Stimulated activated CD4-positive, alpha-beta T cell treated with anti-CD3 and anti-CD28 coated beads, Interleukin-2, amount 100 ng/mL, for 48 hours (primary cell): ENCODE measurements around the gene KRT5.
"Not testable (repeated sequence)": the region's sequence is repeated elsewhere in the genome, so short reads cannot be mapped to it uniquely, and the experiment has no call there.

ENCODE experiments used
- DNase-seq, 2 donors: peaks; one replicate each; pipeline ENCODE4 v3.0.0-alpha.2; 2020

The KRT5 gene

DNA sequence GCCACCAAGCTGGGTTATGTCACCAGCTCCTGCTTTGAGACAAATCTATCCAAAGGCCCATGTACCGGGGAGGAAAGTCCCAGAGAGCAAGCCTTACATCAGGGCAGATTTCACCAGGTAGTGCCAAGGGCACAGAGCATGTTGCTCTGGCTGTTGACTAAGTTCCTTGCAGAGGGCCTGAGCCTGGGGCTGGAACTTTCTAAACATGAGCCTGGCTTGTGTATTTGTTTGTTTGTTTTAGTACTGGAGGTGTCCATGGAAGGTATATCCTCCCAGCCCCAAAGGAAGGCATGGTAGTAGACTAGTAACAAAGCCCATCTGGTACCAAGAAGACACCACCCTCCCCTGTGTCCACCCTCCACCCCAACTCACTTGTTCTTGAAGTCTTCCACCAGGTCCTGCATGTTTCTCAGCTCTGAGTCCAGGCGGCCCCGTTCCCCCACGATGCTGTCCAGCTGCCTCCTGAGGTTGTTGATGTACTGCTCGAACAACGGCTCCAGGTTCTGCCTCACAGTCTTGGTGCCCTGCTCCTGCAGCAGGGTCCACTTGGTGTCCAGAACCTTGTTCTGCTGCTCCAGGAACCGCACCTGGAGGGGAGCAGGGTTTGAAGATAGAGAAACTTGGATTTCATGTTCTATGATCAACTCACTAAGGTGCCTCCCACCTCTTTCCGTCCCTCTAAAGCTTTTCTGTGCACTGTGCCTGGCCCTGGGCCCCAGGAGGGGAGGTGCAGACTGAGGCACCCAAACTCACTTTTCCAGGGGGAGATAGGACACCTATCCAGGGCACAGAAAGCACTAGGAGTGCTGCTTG, 1.4 kb downstream of the KRT5 start:
- no peak for DNase-seq

DNA sequence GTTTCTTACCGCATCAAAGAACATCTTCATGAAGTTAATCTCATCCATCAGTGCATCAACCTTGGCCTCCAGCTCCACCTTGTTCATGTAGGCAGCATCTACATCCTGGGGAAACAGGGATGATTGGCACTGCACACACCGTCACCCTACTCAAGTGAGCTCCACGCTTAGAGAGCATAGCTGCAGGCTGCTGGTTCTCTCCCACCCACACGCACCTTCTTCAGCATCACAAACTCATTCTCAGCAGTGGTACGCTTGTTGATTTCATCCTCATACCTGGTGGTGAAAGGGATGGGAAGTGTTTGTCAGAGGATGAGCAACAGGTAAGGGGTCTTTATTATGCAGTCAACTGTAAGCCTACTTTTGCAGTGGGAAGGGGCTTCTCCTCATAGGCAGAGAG, 2.3 kb downstream of the KRT5 start:
- DNase-seq, result no peak

- no peak for DNase-seq
Observed at GRCh38 chr12:52517005-52517835, 3.0 kb downstream of the KRT5 start.

DNA sequence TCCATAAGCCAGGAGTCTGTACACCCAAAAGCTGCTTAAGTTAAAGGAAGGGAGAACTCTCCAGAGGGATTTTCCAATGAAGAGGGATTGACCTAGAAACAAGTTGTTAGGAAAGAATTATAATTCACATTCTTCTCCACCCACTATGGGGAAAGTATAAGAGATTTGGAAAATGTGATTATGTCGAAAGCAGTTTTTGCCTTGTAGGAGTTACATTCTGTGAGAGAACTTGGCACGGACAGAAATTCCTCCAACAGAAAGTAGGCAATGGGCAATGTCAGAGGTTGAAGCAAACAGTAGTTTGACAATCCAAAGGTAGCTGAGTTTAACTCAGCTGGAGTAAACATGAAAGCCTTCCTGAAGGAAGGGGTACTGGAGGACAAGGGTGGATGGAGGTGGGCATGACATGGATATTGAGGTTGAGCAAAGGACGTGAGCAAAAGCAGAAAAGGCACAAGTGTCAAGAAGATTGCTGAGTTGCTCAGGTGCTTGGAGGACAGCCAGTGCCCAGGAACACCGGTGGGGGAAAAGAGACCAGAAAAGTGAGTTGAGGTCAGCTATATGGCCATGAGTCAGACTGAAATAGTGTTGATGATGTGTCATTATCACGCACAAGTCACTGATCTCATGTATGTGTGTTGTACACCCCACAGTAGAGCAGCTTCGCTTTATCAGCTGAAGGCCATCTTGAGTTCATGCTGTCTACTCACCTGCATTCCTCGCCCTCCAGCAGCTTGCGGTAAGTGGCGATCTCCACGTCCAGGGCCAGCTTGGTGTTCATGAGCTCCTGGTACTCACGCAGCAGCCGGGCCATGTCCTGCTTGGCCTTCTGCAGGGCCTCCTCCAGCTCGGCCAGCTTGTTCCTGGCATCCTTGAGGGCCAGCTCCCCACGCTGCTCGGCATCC, 4.0 kb downstream of the KRT5 start:
- DNase-seq, result no peak

- DNase-seq, result no peak
Observed at GRCh38 chr12:52515319-52515646, 4.9 kb downstream of the KRT5 start.

DNA sequence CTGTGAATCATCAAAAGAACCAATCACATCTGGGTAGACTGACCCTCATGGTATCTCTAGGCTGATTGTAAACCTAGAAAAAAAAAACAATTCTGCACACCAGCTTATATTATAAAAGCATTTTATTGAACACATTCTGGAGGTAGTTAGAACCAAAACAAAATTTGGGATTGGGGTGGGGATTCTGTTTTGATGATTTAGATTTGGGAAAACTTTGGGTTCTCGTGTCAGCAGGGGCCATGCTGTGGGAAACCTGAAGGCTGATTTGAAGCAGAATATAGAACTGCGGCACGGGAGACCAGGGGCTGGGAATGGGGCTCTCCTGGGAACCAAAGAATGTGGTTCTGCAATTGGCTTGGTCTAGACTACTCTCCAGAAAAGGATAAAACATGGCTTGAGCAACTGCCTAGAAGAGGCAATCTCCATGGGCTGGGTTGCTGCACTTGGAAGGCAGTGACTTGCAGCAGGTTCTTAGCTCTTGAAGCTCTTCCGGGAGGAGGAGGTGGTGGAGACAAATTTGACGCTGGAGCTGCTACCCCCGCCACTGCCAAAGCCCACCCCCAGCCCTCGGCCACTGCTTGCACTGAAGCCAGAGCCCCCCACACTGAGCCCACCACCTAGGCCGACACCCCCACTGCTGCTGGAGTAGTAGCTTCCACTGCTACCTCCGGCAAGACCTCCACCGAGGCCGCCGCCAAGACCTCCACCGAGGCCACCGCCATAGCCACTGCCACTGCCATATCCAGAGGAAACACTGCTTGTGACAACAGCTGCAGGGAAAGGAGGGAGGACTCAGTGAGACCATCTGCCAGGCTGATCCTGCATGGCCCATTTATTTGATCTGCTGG, 5.5 kb downstream of the KRT5 start:
- DNase-seq, result no peak

- no peak for DNase-seq
Observed at GRCh38 chr12:52513736-52514135, 6.5 kb downstream of the KRT5 start.

GRCh38 chr12:52508211-52508610, 12.0 kb downstream of the KRT5 start:
- no peak for DNase-seq

- DNase-seq, result no peak
Observed at GRCh38 chr12:52506858-52507715, 13.1 kb downstream of the KRT5 start.

DNA sequence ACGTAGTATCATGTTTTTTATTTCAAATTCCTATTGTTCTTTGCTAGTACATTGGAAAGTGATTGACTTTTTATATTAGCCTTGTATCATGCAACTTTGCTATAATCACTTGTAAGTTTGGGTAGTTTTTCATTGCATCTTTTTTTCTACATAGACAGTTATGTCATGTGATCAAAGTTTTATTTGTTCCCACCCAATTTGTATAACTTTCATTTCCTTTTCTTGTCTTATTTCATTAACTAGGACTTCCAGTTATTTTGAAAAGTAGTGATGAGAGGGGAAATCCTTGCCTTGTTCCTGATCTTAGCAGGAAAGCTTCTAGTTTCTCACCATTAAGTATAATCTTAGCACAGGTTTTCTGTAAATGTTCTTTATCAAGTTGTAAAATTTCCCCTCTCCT, 17.3 kb downstream of the KRT5 start:
- DNase-seq, result no peak

- DNase-seq, result no peak
Observed at GRCh38 chr12:52501490-52501889, 18.7 kb downstream of the KRT5 start.

- not testable (repeated sequence) for DNase-seq
Observed at GRCh38 chr12:52500574-52500973, 19.6 kb downstream of the KRT5 start.

GRCh38 chr12:52499806-52500560, 20.2 kb downstream of the KRT5 start:
- DNase-seq, result no peak

GRCh38 chr12:52498946-52499345, 21.2 kb downstream of the KRT5 start:
- DNase-seq, result no peak

DNA sequence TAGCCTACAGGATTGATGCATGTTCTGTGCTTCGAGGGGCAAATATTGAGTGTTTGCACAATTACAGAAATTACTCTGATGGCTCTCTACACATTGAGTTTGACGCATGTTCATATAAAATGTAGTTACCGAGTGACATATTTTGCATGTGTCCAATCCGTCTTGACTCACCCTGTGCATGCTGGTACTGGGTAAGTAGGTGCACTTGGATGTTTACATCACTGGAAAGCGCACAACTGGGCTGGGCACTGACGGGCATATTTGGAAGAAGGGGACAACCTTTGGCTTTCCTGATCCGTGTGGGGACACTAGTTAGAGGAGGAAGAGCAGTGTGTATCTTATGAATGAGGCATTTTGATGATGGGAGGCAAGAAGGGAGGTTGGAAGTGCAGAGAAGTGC, 22.2 kb downstream of the KRT5 start:
- no peak for DNase-seq

DNA sequence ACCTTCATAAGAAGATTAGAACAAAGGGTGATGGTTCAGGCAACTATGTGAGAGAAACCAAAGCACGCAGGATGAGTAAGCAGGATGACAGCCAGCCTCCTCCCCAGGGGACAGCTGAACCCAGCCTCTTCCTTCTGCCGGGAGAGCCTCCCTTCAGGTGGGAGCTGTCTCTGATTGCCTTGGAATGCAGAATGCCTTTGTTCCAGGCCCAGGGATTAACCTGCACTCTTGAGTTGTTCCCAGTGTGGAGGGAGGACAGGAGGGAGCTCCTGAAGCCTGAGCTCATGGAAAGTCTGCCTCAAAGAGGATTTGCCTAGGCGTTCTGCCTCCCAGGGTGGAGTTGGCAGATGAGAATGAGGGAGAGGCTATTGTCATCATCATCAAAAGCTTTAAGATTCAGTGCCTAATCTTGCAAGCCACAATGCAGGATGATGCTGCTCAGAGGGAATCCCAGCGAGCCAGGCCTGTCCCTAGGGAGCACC, 23.6 kb downstream of the KRT5 start:
- no peak for DNase-seq

- DNase-seq, result no peak
Observed at GRCh38 chr12:52496054-52496453, 24.1 kb downstream of the KRT5 start.

- no peak for DNase-seq
Observed at GRCh38 chr12:52495389-52495788, 24.8 kb downstream of the KRT5 start.

GRCh38 chr12:52494518-52494917, 25.7 kb downstream of the KRT5 start:
- DNase-seq, result no peak

DNA sequence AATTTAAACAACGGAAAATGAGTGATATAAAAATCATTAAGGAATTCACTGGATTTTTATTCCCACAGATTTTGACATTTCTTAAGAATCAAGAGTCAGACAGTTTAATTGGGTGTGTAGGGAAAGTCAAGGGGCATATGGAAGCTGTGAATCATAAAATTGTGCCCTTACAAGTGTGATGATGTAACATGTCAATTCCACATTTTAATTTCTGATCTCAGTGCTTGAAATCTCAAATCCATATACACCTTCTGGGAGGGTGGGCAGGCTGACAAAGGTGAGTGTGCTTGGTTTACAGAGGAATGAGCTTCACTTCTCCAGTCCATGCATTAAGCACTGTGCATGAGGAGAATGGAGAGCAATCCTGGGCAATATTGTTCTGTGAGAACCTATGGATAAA, 26.1 kb downstream of the KRT5 start:
- DNase-seq, result no peak
